HG03354 (cell line): Measurements from ENCODE around the gene SELENOF.

Experiments
- ATAC-seq: cut with Tn5 transposase; IDR thresholded peaks from one replicate; pipeline ENCODE4 v1.9.1; 2021; ENCODE audit warnings: mild to moderate bottlenecking; ENCODE audit not compliant: unreplicated experiment, poor library complexity, severe bottlenecking

Gene SELENOF

GRCh38 chr1:86913896-86914600 lies at the start of gene SELENOF:
TSS of gene SELENOF (minus strand) at chr1:86914126. CDS start at chr1:86914111, 15 bp downstream.
- ATAC-seq, result peak; percentile 85

- no peak for ATAC-seq
Observed at GRCh38 chr1:86960548-86960947, 46.6 kb upstream of the SELENOF start.

GRCh38 chr1:86957221-86957620 lies 43.3 kb upstream of the SELENOF start:
- ATAC-seq, result no peak

- ATAC-seq, result no peak
Observed at GRCh38 chr1:86956221-86956620, 42.3 kb upstream of the SELENOF start.

- no peak for ATAC-seq
Observed at GRCh38 chr1:86955678-86956077, 41.8 kb upstream of the SELENOF start.

GRCh38 chr1:86953167-86953566 lies 39.2 kb upstream of the SELENOF start:
- no peak for ATAC-seq

GRCh38 chr1:86951430-86951829 lies 37.5 kb upstream of the SELENOF start:
- ATAC-seq, result no peak

- no peak for ATAC-seq
Observed at GRCh38 chr1:86950712-86951419, 36.9 kb upstream of the SELENOF start.

- ATAC-seq, result no peak
Observed at GRCh38 chr1:86948212-86948611, 34.3 kb upstream of the SELENOF start.

- ATAC-seq, result no peak
Observed at GRCh38 chr1:86942743-86943142, 28.8 kb upstream of the SELENOF start.

GRCh38 chr1:86942042-86942441 lies 28.1 kb upstream of the SELENOF start:
- no peak for ATAC-seq

- ATAC-seq, result no peak
Observed at GRCh38 chr1:86940599-86940998, 26.7 kb upstream of the SELENOF start.

- no peak for ATAC-seq
Observed at GRCh38 chr1:86939406-86939805, 25.5 kb upstream of the SELENOF start.

- ATAC-seq, result peak; percentile 69
Observed at GRCh38 chr1:86938855-86939254, 24.9 kb upstream of the SELENOF start.

- peak; percentile 33 for ATAC-seq
Observed at GRCh38 chr1:86938450-86938849, 24.5 kb upstream of the SELENOF start.

- ATAC-seq, result no peak
Observed at GRCh38 chr1:86933562-86934377, 19.8 kb upstream of the SELENOF start.

- no peak for ATAC-seq
Observed at GRCh38 chr1:86933051-86933450, 19.1 kb upstream of the SELENOF start.

- ATAC-seq, result no peak
Observed at GRCh38 chr1:86928819-86929218, 14.9 kb upstream of the SELENOF start.

GRCh38 chr1:86926883-86927282 lies 13.0 kb upstream of the SELENOF start:
- ATAC-seq, result no peak

GRCh38 chr1:86925742-86926141 lies 11.8 kb upstream of the SELENOF start:
- ATAC-seq, result no peak
